ENCODE measurements around the gene P4HTM.
"Not testable (repeated sequence)": the region's sequence is repeated elsewhere in the genome, so short reads cannot be mapped to it uniquely, and the experiment has no call there.

The P4HTM gene

GRCh38 chr3:48984663-48985062 is 5.4 kb upstream of the P4HTM start:
- DNase-seq, result no peak

DNA sequence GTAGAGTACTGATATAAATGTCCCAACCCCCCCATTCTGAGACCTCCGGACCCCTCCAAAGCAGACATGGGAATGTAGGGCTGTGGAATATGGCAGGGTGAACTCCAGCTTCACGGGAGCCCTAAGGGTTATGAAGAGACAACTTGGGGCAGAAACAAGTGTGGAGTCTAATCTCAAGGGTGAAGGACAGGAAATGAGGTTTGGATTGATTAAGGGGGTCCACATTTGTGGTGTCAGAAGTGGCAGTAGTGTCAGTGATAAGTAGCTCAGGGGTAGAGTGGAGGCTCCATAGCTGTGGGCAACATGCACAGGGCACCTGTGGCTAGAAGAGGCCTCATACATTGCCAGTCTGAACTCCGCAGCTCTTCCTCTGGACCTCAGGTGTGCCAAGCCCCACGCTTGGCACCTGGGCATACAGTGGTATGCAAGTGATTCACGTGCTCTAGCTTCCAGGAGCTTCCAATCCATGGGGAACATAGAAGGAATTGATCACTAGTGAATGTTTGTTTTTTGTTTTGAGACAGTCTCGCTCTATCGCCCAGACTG is 4.1 kb upstream of the P4HTM start:
- no peak for DNase-seq

GRCh38 chr3:48989126-48989795 is 780 bp upstream of the P4HTM start:
- no peak for DNase-seq

GRCh38 chr3:48990636-48991469 is 812 bp downstream of the P4HTM start:
- no peak for DNase-seq

- DNase-seq, result no peak
Measured at GRCh38 chr3:48991851-48992545, 2.0 kb downstream of the P4HTM start.

DNA sequence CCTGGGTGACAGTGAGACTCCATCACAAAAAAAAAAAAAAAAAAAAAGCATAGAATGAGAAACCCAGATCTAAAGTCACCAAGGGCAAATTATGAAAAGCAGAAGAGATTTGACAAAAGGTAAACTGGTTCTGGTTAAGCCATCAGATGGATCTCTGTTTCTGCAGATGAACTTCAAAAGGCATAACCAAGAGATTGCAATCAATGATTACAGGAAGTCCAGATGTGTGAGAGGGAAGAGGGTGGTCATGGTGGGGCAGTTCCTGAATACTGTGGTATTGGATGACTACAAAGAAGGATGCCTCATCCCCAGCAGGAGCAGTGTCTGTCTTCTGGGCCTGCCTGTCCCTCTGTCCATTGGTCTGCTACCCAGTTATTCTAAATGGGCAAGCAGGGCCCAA is 3.8 kb downstream of the P4HTM start:
- no peak for DNase-seq

- DNase-seq, result no peak
Measured at GRCh38 chr3:48996640-48997039, 6.6 kb downstream of the P4HTM start.

DNA sequence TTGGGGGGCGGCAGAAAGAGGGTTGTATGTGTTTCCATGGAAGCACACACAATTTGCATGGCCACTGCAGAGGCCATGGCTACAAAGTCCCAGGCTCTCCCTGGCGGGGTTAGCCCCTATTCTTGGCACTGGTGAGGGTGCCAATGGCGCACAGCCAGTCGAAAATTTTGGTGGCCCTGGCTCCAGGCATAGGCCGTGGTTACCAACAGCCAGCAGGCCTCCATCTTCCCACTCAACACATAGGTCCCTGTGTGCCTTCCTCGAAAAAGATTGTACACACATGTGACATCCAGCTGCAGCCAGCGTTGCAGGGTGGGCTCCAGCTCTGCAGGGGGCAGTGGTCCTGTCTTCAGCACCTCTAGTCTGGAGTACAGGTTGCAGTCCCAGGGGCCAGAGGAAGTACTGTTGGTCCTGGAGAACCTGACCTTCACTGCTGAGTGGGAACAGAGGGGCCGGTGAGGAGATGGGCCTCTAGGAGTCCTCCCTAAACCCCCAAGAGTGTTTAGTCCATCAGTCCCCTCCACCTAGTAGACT is 7.1 kb downstream of the P4HTM start:
- no peak for DNase-seq

- DNase-seq, result no peak
Measured at GRCh38 chr3:48997714-48998637, 7.9 kb downstream of the P4HTM start.

GRCh38 chr3:48999085-48999858 is 9.2 kb downstream of the P4HTM start:
- DNase-seq, result no peak

DNA sequence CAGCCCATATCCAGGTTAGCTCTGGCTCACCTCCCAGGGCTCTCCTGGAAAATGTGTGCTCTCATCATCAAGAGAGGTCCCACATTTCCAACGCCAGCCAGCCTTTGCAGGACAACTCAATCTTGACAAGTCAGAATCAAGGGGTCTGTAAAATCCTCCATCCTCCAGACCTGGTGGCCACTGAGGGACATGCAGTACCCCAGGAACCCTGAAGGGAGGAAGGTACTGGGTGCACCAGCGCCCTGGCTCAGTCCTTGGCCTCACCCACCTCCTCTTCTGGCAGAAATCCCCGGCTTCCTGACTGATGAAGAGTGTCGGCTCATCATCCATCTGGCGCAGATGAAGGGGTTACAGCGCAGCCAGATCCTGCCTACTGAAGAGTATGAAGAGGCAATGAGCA is 11.1 kb downstream of the P4HTM start:
- no peak for DNase-seq

GRCh38 chr3:49004352-49005302 is 14.6 kb downstream of the P4HTM start:
- DNase-seq, result no peak

GRCh38 chr3:49005303-49005680 is 15.3 kb downstream of the P4HTM start:
- DNase-seq, result no peak

GRCh38 chr3:49005998-49006397 is 16.0 kb downstream of the P4HTM start:
- no peak for DNase-seq

GRCh38 chr3:49006408-49007067 is 16.5 kb downstream of the P4HTM start:
- peak; percentile 11 for DNase-seq

GRCh38 chr3:49007068-49007770 is 17.2 kb downstream of the P4HTM start, which contains the start of gene WDR6:
Gene WDR6 (plus strand): TSS chr3:49007391. CDS start chr3:49007432, 41 bp downstream.
- DNase-seq, result peak; percentile 94

- peak; percentile 85 for DNase-seq
Measured at GRCh38 chr3:49007771-49008528, 17.9 kb downstream of the P4HTM start.

DNA sequence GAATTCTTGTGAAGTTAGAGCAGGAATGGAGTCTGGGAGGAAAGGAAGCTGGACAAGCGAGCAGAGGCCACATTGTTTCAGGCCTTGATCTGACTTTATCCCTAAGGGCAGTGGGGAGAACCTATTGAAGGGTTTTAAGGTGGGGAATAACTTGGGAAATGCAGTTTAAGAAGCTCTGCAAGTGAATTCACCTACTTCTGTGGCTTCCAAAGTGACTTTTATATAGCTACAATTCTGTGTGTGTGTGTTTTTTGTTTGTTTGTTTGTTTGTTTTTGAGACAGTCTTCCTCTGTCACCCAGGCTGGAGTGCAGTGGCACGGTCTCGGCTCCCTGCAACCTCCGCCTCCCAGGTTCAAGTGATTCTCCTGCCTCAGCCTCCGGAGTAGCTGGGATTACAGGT is 18.6 kb downstream of the P4HTM start:
- not testable (repeated sequence) for DNase-seq

Measured in T-helper 9 cell (primary cell).